SJSA1 (cell line): ENCODE measurements around the gene PDYN. TPM values are rescaled to one million over a fixed set of nuclear protein-coding genes. Genes with fewer than 3 reads are reported as not detected.
"Not testable (repeated sequence)": the region's sequence is repeated elsewhere in the genome, so short reads cannot be mapped to it uniquely, and the experiment has no call there.

ENCODE experiments used
- DNase-seq, 2 experiments: peaks; one replicate each; pipeline ENCODE4 v3.0.0-alpha.2; 2015 to 2020; ENCODE audit warnings: low spot score in 2 of 2, low read depth in 1 of 2
- H3K27ac ChIP-seq: fragments of 250-450 bp; sonication (Bioruptor Pico); 2 replicates; pipeline ENCODE4 v1.5.1; 2020; ENCODE audit warnings: mild to moderate bottlenecking, moderate library complexity
- H3K27me3 ChIP-seq: fragments of 250-450 bp; sonication (Bioruptor Pico); replicated peaks from 2 replicates; pipeline ENCODE4 v1.5.1; 2020; ENCODE audit warnings: mild to moderate bottlenecking, moderate library complexity
- H3K36me3 ChIP-seq: fragments of 250-450 bp; sonication (Bioruptor Pico); 2 replicates; pipeline ENCODE4 v1.5.1; 2020; ENCODE audit warnings: mild to moderate bottlenecking
- H3K4me1 ChIP-seq: fragments of 250-450 bp; sonication (Bioruptor Pico); replicated peaks from 2 replicates; pipeline ENCODE4 v1.6.1; 2021; ENCODE audit warnings: mild to moderate bottlenecking
- H3K4me3 ChIP-seq: fragments of 250-450 bp; sonication (Bioruptor Pico); 2 replicates; pipeline ENCODE4 v1.5.1; 2020; ENCODE audit warnings: mild to moderate bottlenecking
- H3K9me3 ChIP-seq: fragments of 250-450 bp; sonication (Bioruptor Pico); replicated peaks from 2 replicates; pipeline ENCODE4 v1.5.1; 2020; ENCODE audit warnings: mild to moderate bottlenecking
- total RNA-seq: library from RNA; depleted of rRNA; stranded (reverse); fragments of >200 nt; shearing (Covaris generic); gene quantifications from 2 replicates; pipeline ENCODE4 v1.2.3, GENCODE V29; 2014; rRNA removed

The PDYN gene
- total RNA-seq = 0.05 TPM in 1 of 2 replicates, not detected in the other

GRCh38 chr20:1993986-1994385 lies at the start of gene PDYN:
Gene PDYN (minus strand): TSS chr20:1994058. CDS start chr20:1983084, 10,974 bp downstream.
- no peaks in the 10 kb centered on the region for H3K9me3 ChIP-seq
- no peaks in the 10 kb centered on the region for H3K4me1 ChIP-seq
- H3K36me3 ChIP-seq = no peaks in the 10 kb centered on the region
- H3K27me3 ChIP-seq = peaks cover 59% of the 10 kb centered on the region
- no peak within 1 kb of the TSS for H3K4me3 ChIP-seq
- peak in 1 of 2 experiments; percentile 6 for DNase-seq
- no peak within 1 kb of the TSS for H3K27ac ChIP-seq

GRCh38 chr20:2042400-2042799 lies 48.5 kb upstream of the PDYN start:
- Histone ChIP-seq H3K4me3 (no peak overlapping the region), H3K9me3 (no peaks in the 10 kb centered on the region), H3K27ac (no peak overlapping the region), H3K27me3 (peaks cover 37% of the 10 kb centered on the region), H3K36me3 (no peaks in the 10 kb centered on the region), H3K4me1 (0 out of 2 replicates have a peak, but pooled peaks cover 3% of the 10 kb centered on the region)
- peak in 1 of 2 experiments; percentile 12 for DNase-seq

GRCh38 chr20:2038161-2038560 lies 44.3 kb upstream of the PDYN start:
- Histone ChIP-seq H3K4me3 (no peak overlapping the region), H3K27me3 (peaks cover 26% of the 10 kb centered on the region), H3K9me3 (no peaks in the 10 kb centered on the region), H3K4me1 (0 out of 2 replicates have a peak, but pooled peaks cover 3% of the 10 kb centered on the region), H3K27ac (no peak overlapping the region), H3K36me3 (no peaks in the 10 kb centered on the region)
- no peak for DNase-seq

GRCh38 chr20:2037296-2037914 lies 43.5 kb upstream of the PDYN start:
- Histone ChIP-seq H3K9me3 (no peaks in the 10 kb centered on the region), H3K27ac (no peak overlapping the region)

GRCh38 chr20:2036357-2036756 lies 42.5 kb upstream of the PDYN start:
- not testable (repeated sequence) for H3K9me3 ChIP-seq, H3K27ac ChIP-seq, H3K4me3 ChIP-seq, H3K4me1 ChIP-seq, DNase-seq, H3K36me3 ChIP-seq
- H3K27me3 ChIP-seq = peaks cover 28% of the 10 kb centered on the region

More at GRCh38 chr20:2037296-2037914, 43.5 kb upstream of the PDYN start:
- H3K4me3 ChIP-seq = no peak overlapping the region
- H3K36me3 ChIP-seq = no peaks in the 10 kb centered on the region
- DNase-seq = no peak
- peaks cover 33% of the 10 kb centered on the region for H3K27me3 ChIP-seq
- H3K4me1 ChIP-seq = 0 out of 2 replicates have a peak, but pooled peaks cover 3% of the 10 kb centered on the region

- H3K36me3 ChIP-seq = no peaks in the 10 kb centered on the region
- H3K27me3 ChIP-seq = peaks cover 20% of the 10 kb centered on the region; the same call in 1 of the 2 replicates
- DNase-seq = no peak
- H3K27ac ChIP-seq = no peak overlapping the region
- no peak overlapping the region for H3K4me3 ChIP-seq
- H3K4me1 ChIP-seq = no peaks in the 10 kb centered on the region
- no peaks in the 10 kb centered on the region for H3K9me3 ChIP-seq
Measured at GRCh38 chr20:2032168-2032567, 38.3 kb upstream of the PDYN start.

- DNase-seq = no peak
- Histone ChIP-seq H3K4me1 (no peaks in the 10 kb centered on the region), H3K9me3 (no peaks in the 10 kb centered on the region), H3K27me3 (peaks cover 21% of the 10 kb centered on the region), H3K36me3 (no peaks in the 10 kb centered on the region), H3K27ac (no peak overlapping the region), H3K4me3 (no peak overlapping the region)
Measured at GRCh38 chr20:2026514-2026913, 32.7 kb upstream of the PDYN start.

- Histone ChIP-seq H3K36me3 (no peaks in the 10 kb centered on the region), H3K4me3 (no peak overlapping the region), H3K27me3 (peaks cover 21% of the 10 kb centered on the region), H3K4me1 (no peaks in the 10 kb centered on the region), H3K9me3 (no peaks in the 10 kb centered on the region), H3K27ac (no peak overlapping the region)
- no peak for DNase-seq
Measured at GRCh38 chr20:2026004-2026403, 32.1 kb upstream of the PDYN start.

- H3K27me3 ChIP-seq = peaks cover 28% of the 10 kb centered on the region
- DNase-seq = no peak
- no peak overlapping the region for H3K27ac ChIP-seq
- no peaks in the 10 kb centered on the region for H3K9me3 ChIP-seq
- H3K36me3 ChIP-seq = no peaks in the 10 kb centered on the region
- no peaks in the 10 kb centered on the region for H3K4me1 ChIP-seq
- no peak overlapping the region for H3K4me3 ChIP-seq
Measured at GRCh38 chr20:2023151-2023550, 29.3 kb upstream of the PDYN start.

- Histone ChIP-seq H3K4me3 (no peak overlapping the region), H3K36me3 (no peaks in the 10 kb centered on the region), H3K27ac (no peak overlapping the region), H3K27me3 (peaks cover 28% of the 10 kb centered on the region), H3K4me1 (no peaks in the 10 kb centered on the region), H3K9me3 (no peaks in the 10 kb centered on the region)
- no peak for DNase-seq
Measured at GRCh38 chr20:2022163-2022562, 28.3 kb upstream of the PDYN start.

GRCh38 chr20:2010533-2010932 lies 16.7 kb upstream of the PDYN start:
- no peaks in the 10 kb centered on the region for H3K9me3 ChIP-seq
- H3K4me1 ChIP-seq = no peaks in the 10 kb centered on the region
- H3K36me3 ChIP-seq = no peaks in the 10 kb centered on the region
- H3K27ac ChIP-seq = no peak overlapping the region
- H3K4me3 ChIP-seq = no peak overlapping the region
- no peak for DNase-seq
- H3K27me3 ChIP-seq = peaks cover 18% of the 10 kb centered on the region; the same call in 1 of the 2 replicates

GRCh38 chr20:2006452-2007361 lies 12.8 kb upstream of the PDYN start:
- Histone ChIP-seq H3K4me3 (no peak overlapping the region), H3K36me3 (no peaks in the 10 kb centered on the region), H3K27me3 (peaks cover 16% of the 10 kb centered on the region; the same call in 1 of the 2 replicates), H3K4me1 (no peaks in the 10 kb centered on the region), H3K9me3 (no peaks in the 10 kb centered on the region), H3K27ac (no peak overlapping the region)
- DNase-seq = peak in 1 of 2 experiments; percentile 22

GRCh38 chr20:2005831-2006426 lies 12.1 kb upstream of the PDYN start:
- DNase-seq = peak; percentile 44 to 66
- Histone ChIP-seq H3K27ac (no peak overlapping the region), H3K9me3 (no peaks in the 10 kb centered on the region), H3K36me3 (no peaks in the 10 kb centered on the region), H3K4me1 (no peaks in the 10 kb centered on the region), H3K27me3 (peaks cover 16% of the 10 kb centered on the region; the same call in 1 of the 2 replicates), H3K4me3 (no peak overlapping the region)
